DOHH2 (cell line): Measurements from ENCODE around the gene SLC8B1.

ENCODE experiments used
- H3F3A ChIP-seq: fragments of 200-600 bp; sonication (generic), shearing (Covaris generic); 2 replicates; pipeline ENCODE4 v1.6.0; 2016; ENCODE audit warnings: antibody characterized with exemption, mild to moderate bottlenecking; ENCODE audit not compliant: control insufficient read depth, insufficient read depth
- H3K27ac ChIP-seq: fragments of 200-600 bp; sonication (generic); 2 replicates; pipeline ENCODE4 v1.5.1; 2014; ENCODE audit warnings: low read depth, mild to moderate bottlenecking, low read length, moderate library complexity
- H3K27me3 ChIP-seq: fragments of 200-600 bp; sonication (generic); 2 replicates; pipeline ENCODE4 v1.6.1; 2014; ENCODE audit warnings: mild to moderate bottlenecking, low read length, mixed read lengths; ENCODE audit not compliant: control insufficient read depth
- H3K36me3 ChIP-seq: fragments of 200-600 bp; sonication (generic); 2 replicates; pipeline ENCODE4 v1.6.1; 2014; ENCODE audit warnings: mild to moderate bottlenecking, low read length, moderate library complexity, mixed read lengths; ENCODE audit not compliant: control insufficient read depth
- H3K4me1 ChIP-seq: fragments of 200-600 bp; sonication (generic); 2 replicates; pipeline ENCODE4 v1.6.1; 2014; ENCODE audit warnings: mild to moderate bottlenecking, low read length, mixed read lengths; ENCODE audit not compliant: control insufficient read depth
- H3K4me2 ChIP-seq: fragments of 200-600 bp; sonication (generic); 2 replicates; pipeline ENCODE4 v1.6.0; 2014; ENCODE audit warnings: mild to moderate bottlenecking, low read length, moderate library complexity
- H3K4me3 ChIP-seq: fragments of 200-600 bp; sonication (generic); 2 replicates; pipeline ENCODE4 v1.5.1; 2014; ENCODE audit warnings: mild to moderate bottlenecking, low read length, mixed read lengths
- H3K79me2 ChIP-seq: fragments of 200-600 bp; sonication (generic); 2 replicates; pipeline ENCODE4 v1.6.1; 2014; ENCODE audit warnings: mild to moderate bottlenecking, low read length, mixed read lengths; ENCODE audit not compliant: control insufficient read depth
- H3K9me2 ChIP-seq: fragments of 200-600 bp; sonication (generic); replicated peaks from 2 replicates; pipeline ENCODE4 v1.6.1; 2014; ENCODE audit warnings: mild to moderate bottlenecking, low read length, mixed read lengths; ENCODE audit not compliant: control insufficient read depth
- H3K9me3 ChIP-seq: fragments of 200-600 bp; sonication (generic); 2 replicates; pipeline ENCODE4 v1.6.1; 2014; ENCODE audit warnings: antibody characterized with exemption, low read length, mixed read lengths; ENCODE audit not compliant: control insufficient read depth, insufficient read depth
- H4K20me1 ChIP-seq: fragments of 200-600 bp; sonication (generic); 2 replicates; pipeline ENCODE4 v1.6.0; 2014; ENCODE audit warnings: low read depth, mild to moderate bottlenecking, antibody characterized with exemption, low read length, moderate library complexity; ENCODE audit not compliant: control insufficient read depth, insufficient read depth
- CTCF ChIP-seq: fragments of 200-600 bp; sonication (generic); IDR thresholded peaks from one replicate; pipeline ENCODE4 v1.5.1; 2014; ENCODE audit warnings: antibody characterized with exemption, mild to moderate bottlenecking, low read depth, low read length; ENCODE audit not compliant: poor library complexity, severe bottlenecking
- EZH2phosphoT487 ChIP-seq: fragments of 200-600 bp; sonication (generic); IDR thresholded peaks from 2 replicates; pipeline ENCODE4 v1.6.1; 2017; ENCODE audit warnings: borderline replicate concordance, mild to moderate bottlenecking, antibody characterized with exemption, low read length, moderate library complexity, mixed read lengths

SLC8B1 gene

GRCh38 chr12:113329022-113329790, 5.7 kb downstream of the SLC8B1 start:
- Histone ChIP-seq H3F3A (no peaks in the 10 kb centered on the region; the same call in 1 of the 2 replicates), H3K79me2 (peaks cover 9% of the 10 kb centered on the region), H4K20me1 (no peaks in the 10 kb centered on the region), H3K9me3 (no peaks in the 10 kb centered on the region), H3K9me2 (no peaks in the 10 kb centered on the region), H3K4me3 (no peak overlapping the region), H3K4me1 (peaks cover 22% of the 10 kb centered on the region), H3K27ac (no peak overlapping the region), H3K36me3 (peaks cover 24% of the 10 kb centered on the region), H3K27me3 (no peaks in the 10 kb centered on the region), H3K4me2 (no peak overlapping the region)
- TF ChIP-seq EZH2phosphoT487: no peak
- TF ChIP-seq CTCF: no peak

- H3K79me2 ChIP-seq: peaks cover under 1% of the 10 kb centered on the region; the same call in 1 of the 2 replicates
- H3K4me2 ChIP-seq: no peak overlapping the region
- peaks cover 24% of the 10 kb centered on the region for H3K36me3 ChIP-seq
- no peaks in the 10 kb centered on the region for H3K9me2 ChIP-seq
- no peaks in the 10 kb centered on the region for H3K27me3 ChIP-seq
- no peaks in the 10 kb centered on the region; the same call in 1 of the 2 replicates for H3F3A ChIP-seq
- no peaks in the 10 kb centered on the region for H4K20me1 ChIP-seq
- H3K27ac ChIP-seq: no peak overlapping the region
- H3K4me1 ChIP-seq: peaks cover 15% of the 10 kb centered on the region
- no peaks in the 10 kb centered on the region for H3K9me3 ChIP-seq
- TF ChIP-seq CTCF (no peak), EZH2phosphoT487 (no peak)
- H3K4me3 ChIP-seq: no peak overlapping the region
Measured at GRCh38 chr12:113328368-113328889, 6.5 kb downstream of the SLC8B1 start.

- no peaks in the 10 kb centered on the region for H4K20me1 ChIP-seq
- H3K36me3 ChIP-seq: peaks cover 15% of the 10 kb centered on the region
- no peak overlapping the region for H3K27ac ChIP-seq
- no peaks in the 10 kb centered on the region; the same call in 1 of the 2 replicates for H3F3A ChIP-seq
- no peaks in the 10 kb centered on the region for H3K9me2 ChIP-seq
- no peak overlapping the region for H3K4me2 ChIP-seq
- H3K27me3 ChIP-seq: no peaks in the 10 kb centered on the region
- TF ChIP-seq CTCF (no peak), EZH2phosphoT487 (no peak)
- H3K4me3 ChIP-seq: no peak overlapping the region
- no peaks in the 10 kb centered on the region for H3K79me2 ChIP-seq
- H3K4me1 ChIP-seq: no peaks in the 10 kb centered on the region; the same call in 1 of the 2 replicates
- no peaks in the 10 kb centered on the region for H3K9me3 ChIP-seq
Measured at GRCh38 chr12:113326775-113327395, 8.0 kb downstream of the SLC8B1 start.
